Measurements from ENCODE around the gene ASIC2. TPM values are rescaled to one million over a fixed set of nuclear protein-coding genes. Genes with fewer than 3 reads are reported as not detected.

Gene ASIC2
- total RNA-seq, 2 donors from 2014 or later = not detected

DNA sequence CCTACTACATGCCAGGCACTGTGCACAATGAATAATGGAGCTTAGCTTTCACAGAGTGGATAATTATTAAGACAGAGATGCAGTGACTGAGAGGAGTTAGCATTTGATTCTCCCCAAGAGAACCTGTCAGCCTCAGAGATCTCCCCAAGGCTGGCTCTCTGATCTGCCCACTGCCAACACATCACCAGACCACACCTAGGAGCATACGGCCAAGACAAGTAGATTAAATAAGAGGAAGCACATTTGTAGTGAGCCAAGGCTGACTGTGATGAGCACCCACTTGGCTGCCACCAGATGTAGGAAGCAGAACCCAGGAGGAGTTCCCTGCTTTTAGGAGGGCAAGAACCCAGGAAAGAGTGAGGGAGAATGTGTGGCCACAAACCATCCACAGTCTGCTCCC lies 171.3 kb downstream of the ASIC2 start:
- no peak overlapping the region for H3K27ac Mint-ChIP-seq

DNA sequence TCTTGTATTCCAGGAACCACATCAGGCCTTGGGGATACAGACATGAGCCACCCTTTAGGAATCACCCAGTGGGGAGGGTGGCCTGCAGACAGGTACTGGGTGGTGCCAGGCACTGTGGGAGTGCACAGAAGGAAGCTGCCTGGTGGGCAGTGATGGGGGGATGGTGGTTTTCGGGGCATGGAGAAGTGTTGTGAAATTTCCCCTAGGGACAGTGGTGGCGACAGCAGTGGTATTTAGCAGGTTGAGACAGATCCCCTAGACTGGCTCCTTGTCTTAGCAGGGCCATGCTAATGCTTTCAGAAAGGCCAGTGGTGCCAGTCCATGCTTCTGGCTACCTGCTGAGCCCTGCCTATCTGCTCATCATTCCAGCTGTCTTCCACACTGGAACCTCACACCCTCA lies 171.8 kb downstream of the ASIC2 start:
- H3K9me3 Mint-ChIP-seq = no peaks in the 10 kb centered on the region
- no peaks in the 10 kb centered on the region for H3K36me3 Mint-ChIP-seq

More for the DNA sequence above, 171.3 kb downstream of the ASIC2 start:
- Mint-ChIP-seq H3K36me3 (no peaks in the 10 kb centered on the region), H3K9me3 (no peaks in the 10 kb centered on the region)
- no peak for ATAC-seq
- DNase-seq (ENCODE audit: low spot score in 2 of 2) = no peak

DNA sequence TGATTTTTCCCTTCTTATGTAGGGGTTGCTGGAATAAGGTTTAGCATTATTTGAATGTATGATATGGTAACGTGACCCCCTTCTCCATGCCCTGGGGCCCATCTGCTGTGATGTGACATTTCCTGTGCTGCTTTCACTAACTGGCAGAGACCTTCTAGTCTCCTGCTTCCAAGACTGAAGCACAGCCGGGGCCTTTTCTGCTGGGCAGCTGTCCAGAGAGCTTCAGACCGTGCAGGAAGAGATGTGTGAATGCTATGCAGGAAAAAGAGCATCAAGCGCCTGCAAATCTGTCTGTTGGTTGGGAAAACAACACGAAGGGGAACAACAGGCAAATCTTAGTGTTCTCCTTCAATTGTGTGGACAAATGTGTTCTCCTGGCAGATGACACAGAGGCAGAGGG lies 173.0 kb downstream of the ASIC2 start:
- no peak for ATAC-seq
- no peak overlapping the region for H3K27ac Mint-ChIP-seq

More for the DNA sequence above, 171.8 kb downstream of the ASIC2 start:
- H3K27ac Mint-ChIP-seq = no peak overlapping the region
- ATAC-seq (no peak), DNase-seq (ENCODE audit: low spot score in 2 of 2) (no peak)

DNA sequence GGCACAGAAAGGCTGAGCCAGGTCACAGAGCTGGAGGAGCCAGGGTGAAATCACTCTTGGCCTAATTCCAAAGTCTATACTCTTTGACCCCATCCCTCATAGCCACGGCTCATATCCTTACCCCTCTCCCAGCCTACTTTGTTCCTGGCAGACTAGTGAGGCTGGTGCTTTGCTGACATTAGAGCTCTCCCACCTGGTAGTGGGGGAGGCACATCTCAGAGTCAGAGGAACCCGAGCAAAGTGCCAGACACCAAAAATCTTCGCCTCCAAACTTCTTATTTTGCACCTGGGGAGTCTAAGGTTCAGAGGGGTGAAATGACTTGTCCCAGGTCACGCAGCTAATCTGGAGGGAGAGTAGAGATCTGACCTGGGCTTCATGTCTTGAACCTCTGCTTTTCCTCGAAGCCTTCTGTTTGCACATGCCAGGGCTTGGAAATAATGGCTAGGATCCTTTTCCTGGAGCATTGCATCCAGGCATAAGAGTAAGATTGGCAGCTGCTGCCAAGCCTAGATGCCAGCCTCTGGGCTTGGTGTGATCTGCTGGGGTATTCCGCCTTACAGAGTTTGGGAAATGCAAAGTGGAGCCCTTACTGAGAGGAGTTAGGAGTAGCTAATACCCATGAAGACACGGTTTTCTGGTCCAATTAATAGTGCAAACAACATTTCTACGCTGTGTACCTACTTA lies 174.6 kb downstream of the ASIC2 start:
- ATAC-seq (no peak), DNase-seq (ENCODE audit: low spot score in 2 of 2) (no peak)
- Mint-ChIP-seq H3K9me3 (no peaks in the 10 kb centered on the region), H3K27ac (no peak overlapping the region), H3K36me3 (no peaks in the 10 kb centered on the region)

More for the DNA sequence above, 173.0 kb downstream of the ASIC2 start:
- no peak for DNase-seq (ENCODE audit: low spot score in 2 of 2)
- no peaks in the 10 kb centered on the region for H3K36me3 Mint-ChIP-seq
- H3K9me3 Mint-ChIP-seq = no peaks in the 10 kb centered on the region

DNA sequence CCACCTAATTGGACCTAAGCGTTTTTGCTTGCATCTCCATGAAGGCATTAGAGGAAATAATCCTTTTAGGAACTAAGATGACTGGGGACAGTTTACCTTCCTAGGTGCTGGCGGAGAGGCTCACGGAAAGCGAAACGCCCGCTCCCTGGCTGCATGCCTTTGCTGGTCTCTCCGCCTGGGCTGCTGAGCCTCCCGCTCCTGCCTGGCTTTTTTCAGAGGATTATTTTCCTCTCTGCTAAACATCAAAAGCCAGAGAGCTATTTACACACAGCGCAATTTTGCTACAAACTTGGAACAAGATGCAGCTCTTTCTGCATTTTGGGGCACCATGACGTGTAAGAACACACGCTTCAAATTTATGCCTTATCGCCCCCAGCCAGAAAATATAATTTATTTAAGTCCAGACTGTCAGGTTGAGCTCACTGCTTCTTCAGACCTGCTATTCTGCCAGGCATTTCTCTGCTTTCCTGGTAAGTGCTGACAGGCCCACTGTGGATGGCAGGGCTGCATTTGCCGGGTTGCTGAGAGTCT lies 177.0 kb downstream of the ASIC2 start:
- DNase-seq (ENCODE audit: low spot score in 2 of 2) (no peak), ATAC-seq (no peak)
- no peak overlapping the region for H3K27ac Mint-ChIP-seq
- H3K36me3 Mint-ChIP-seq = no peaks in the 10 kb centered on the region
- H3K9me3 Mint-ChIP-seq = no peaks in the 10 kb centered on the region

DNA sequence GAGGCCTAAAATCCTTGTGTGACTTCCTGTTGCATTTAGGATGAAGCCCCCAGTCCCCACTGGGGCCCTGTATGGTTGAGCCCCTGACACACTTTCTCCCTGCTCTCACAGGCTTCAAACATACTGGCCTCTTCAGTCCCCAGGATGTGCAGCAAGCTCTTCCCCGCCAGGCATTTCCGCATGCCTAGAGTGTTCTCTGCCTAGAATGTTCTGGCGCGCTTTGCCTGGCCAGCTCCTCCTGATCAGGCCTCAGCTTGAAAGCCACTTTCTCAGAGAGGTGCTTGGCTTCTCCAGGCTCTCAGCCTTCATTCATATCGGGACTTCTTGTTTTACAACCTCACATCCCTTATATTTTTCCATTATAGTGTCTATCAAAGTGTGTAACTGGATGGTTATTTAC lies 177.7 kb downstream of the ASIC2 start:
- Mint-ChIP-seq H3K36me3 (no peaks in the 10 kb centered on the region), H3K9me3 (no peaks in the 10 kb centered on the region), H3K27ac (no peak overlapping the region)
- DNase-seq (ENCODE audit: low spot score in 2 of 2) (no peak), ATAC-seq (no peak)

DNA sequence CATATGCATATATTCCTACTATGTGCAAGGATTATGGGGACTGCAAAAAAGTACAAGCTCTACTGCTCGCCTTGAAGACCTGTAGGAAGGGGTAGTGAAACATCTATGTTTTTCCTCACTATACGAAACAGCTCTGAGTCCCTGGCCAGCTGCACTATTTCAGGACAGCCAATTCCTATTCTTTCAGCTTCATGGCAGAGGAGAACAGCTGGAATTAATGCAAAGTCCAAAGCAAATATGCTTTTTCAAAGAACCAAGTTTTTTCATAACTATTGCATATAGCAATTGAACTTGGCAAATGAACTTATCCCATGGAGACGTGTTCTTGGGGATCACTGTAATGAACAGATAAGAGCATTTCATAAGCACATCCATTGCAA lies 179.1 kb downstream of the ASIC2 start:
- Mint-ChIP-seq H3K9me3 (no peaks in the 10 kb centered on the region), H3K27ac (no peak overlapping the region), H3K36me3 (no peaks in the 10 kb centered on the region)
- DNase-seq (ENCODE audit: low spot score in 2 of 2) (no peak), ATAC-seq (no peak)

DNA sequence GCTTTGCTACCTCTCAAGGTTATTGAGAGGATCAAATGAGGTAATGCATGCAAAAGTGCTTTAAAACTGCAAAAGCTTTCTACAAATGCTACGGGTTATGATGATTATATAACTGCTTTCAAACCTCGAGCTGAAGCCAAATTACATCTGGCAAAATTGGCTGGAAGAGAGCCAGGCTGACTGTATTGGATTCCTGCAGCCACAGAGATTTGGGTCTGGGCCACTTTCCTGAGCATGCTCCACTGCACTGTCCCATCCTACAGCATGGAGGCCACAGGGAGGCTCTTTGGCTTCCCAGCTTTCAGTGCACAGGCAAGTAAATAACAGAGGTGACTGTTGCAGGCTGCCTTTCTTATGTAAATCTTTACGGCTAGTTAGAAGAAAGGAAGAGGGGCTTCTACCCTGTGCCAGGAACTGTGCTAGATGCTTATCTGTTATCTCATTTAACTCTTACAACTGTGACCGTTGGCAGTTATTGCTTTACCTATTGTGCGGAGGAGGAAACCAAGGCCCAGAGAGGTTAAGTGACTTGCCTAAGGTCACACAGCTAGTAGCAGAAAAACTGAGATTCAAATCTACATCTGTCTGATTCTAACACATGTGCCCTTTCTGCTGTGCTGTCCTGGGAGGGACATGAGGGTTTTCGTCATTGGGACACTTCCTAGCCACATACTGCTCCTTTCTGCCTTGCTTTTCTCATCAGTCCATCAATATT lies 179.7 kb downstream of the ASIC2 start:
- ATAC-seq = no peak

DNA sequence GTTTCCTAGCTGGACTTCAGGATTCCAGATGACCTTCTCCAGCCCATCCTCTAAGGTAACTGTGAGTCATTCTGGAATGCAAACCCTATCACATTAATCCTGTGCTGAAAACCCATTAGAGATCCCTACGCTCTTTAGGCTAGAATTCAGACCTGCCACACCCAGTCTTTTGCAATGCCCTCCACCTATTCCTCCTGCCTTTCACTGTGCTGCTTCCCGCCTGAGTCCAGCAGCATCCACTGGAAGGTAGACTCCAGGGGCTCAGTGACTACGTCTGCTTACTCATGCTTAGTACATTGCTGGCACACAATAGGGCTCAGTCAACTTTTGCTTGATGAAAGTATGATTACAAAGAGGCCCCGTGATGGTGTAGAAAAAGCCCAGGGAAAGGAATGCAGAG lies 180.3 kb downstream of the ASIC2 start:
- Mint-ChIP-seq H3K27ac (no peak overlapping the region), H3K9me3 (no peaks in the 10 kb centered on the region), H3K36me3 (no peaks in the 10 kb centered on the region)
- ATAC-seq (no peak), DNase-seq (ENCODE audit: low spot score in 2 of 2) (no peak)

More for the DNA sequence above, 179.7 kb downstream of the ASIC2 start:
- no peaks in the 10 kb centered on the region for H3K36me3 Mint-ChIP-seq
- no peak overlapping the region for H3K27ac Mint-ChIP-seq
- no peak for DNase-seq (ENCODE audit: low spot score in 2 of 2)
- no peaks in the 10 kb centered on the region for H3K9me3 Mint-ChIP-seq

DNA sequence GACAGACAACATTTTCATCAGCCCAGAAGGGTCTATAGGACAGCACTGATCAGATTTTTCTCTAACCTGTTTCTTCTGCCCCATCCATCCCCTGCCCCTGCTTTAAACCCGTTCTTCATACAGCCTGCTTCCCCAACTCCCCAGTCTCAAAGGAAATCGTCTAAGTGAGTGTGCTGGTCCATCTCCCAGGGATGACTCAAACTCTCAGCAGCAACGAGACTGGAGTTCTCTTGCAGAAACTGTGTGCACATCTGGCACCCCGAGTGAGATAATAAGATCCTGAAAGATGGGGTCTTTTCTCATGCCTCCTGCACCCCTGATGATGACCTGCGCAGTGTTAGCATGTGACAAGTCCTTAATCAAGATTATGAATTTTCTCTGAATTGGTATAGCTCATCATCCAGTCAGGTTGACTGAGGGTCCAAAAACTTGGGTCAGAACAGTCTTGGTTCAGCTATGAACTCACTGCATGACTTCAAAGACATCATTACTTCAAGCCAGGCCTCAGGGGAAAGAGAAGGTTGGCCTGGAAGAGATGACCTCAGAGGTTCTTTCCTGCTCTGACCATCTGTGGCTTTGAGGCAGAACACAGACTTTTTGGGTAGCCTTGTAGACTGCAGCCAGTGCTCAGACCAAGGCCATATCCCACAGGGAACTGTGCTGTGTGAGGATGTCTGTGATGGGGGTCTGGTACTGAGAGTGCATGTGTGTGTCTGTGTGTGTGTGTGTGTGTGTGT lies 183.6 kb downstream of the ASIC2 start:
- peaks cover 3 to 8% of the 10 kb centered on the region in 2 donors for H3K9me3 Mint-ChIP-seq
- DNase-seq (ENCODE audit: low spot score in 2 of 2) = no peak
- H3K36me3 Mint-ChIP-seq = no peaks in the 10 kb centered on the region
- ATAC-seq = no peak
- no peak overlapping the region for H3K27ac Mint-ChIP-seq

DNA sequence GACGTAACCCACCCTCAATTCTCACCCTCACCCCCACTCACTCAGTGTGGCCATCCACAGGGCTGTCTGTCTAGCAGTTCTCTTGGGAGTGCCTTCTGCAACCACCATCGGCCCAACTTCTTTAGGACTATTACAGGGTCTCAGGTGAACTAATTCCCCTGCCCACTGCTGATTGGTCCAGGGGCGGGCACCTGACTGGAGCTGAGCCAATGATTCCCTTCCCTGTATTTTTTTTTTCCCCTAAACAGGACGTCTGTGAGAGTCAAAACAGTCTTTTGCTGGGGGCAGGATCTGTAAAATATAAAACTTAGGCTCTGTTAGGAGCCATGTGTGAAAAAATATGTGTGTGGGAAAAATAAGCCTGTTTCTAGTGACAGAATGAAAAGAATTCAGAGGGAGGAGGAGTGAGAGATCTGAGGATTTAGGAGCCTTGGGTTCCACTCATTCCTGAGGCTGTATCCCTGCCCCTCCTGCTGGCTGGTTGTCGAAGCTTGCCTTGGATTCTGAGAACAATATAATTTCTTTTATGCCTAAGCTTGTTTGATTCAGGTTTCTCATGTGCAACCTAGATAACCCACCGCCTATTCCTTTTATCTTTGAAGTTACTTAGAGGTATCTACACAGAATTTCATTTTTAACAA lies 186.4 kb downstream of the ASIC2 start:
- H3K36me3 Mint-ChIP-seq = no peaks in the 10 kb centered on the region
- ATAC-seq (no peak), DNase-seq (ENCODE audit: low spot score in 2 of 2) (no peak)
- H3K9me3 Mint-ChIP-seq = peaks cover 3 to 8% of the 10 kb centered on the region in 2 donors
- no peak overlapping the region for H3K27ac Mint-ChIP-seq

DNA sequence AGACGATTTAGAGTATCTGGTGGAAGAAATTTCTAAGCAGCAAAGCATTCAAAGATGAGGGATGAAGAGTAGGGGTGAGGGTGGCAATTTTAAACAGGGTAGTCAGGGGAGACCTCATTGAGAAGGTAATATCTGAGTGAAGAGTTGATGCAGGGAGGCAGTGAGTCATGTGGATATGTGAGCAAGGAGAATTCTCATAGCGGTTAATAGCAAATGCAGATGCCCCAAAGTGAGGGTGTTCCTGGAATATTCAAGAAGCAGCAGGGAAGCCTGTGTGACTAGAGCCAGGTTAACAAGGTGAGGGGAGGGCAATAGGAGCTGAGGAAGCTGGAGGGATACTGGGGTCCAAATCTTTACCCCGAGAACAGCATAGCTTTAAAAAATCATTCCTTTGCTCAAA lies 187.2 kb downstream of the ASIC2 start:
- H3K36me3 Mint-ChIP-seq = no peaks in the 10 kb centered on the region
- peaks cover 3 to 8% of the 10 kb centered on the region in 2 donors for H3K9me3 Mint-ChIP-seq
- ATAC-seq (no peak), DNase-seq (ENCODE audit: low spot score in 2 of 2) (no peak)
- no peak overlapping the region for H3K27ac Mint-ChIP-seq

DNA sequence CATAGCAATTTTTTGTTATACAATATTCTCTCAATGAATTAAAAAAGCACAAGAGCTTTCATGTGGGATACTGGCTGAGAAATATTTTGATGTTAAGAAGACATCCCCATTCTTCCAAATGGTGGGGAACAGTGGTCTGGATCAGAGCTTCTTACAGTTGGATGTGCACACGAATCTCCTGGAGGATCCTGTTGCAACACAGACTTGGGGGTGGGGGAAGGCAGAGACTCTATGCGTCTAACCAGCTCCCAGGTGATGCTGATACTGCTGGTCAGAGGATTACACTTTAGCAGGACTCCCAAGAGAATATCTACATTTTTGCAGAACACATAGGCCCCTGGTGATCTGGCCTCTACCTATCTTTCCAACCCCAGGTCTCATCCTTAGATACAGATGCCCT lies 193.2 kb downstream of the ASIC2 start:
- H3K9me3 Mint-ChIP-seq = no peaks in the 10 kb centered on the region
- ATAC-seq = no peak
- DNase-seq (ENCODE audit: low spot score in 2 of 2) = no peak
- H3K27ac Mint-ChIP-seq = no peak overlapping the region
- no peaks in the 10 kb centered on the region for H3K36me3 Mint-ChIP-seq

DNA sequence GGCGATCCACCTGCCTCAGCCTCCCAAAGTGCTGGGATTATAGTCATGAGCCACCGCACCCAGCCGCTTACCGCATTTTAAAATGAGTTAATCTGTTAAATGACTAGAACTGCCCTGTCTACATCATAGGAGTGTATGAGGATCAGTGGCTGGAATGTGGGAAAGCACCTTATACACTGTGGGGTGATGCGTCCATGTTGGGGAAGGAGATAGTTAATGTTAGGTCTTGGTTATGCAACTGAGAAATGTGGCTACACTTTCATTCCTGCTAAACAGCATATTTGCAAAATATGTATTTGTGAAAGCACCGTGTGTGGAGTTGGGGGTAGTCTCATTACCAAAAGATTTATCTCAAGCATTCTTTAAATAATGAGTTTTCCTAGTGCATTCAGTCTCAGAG lies 193.8 kb downstream of the ASIC2 start:
- no peak overlapping the region for H3K27ac Mint-ChIP-seq
- ATAC-seq (no peak), DNase-seq (ENCODE audit: low spot score in 2 of 2) (no peak)
- H3K36me3 Mint-ChIP-seq = no peaks in the 10 kb centered on the region
- H3K9me3 Mint-ChIP-seq = no peaks in the 10 kb centered on the region

DNA sequence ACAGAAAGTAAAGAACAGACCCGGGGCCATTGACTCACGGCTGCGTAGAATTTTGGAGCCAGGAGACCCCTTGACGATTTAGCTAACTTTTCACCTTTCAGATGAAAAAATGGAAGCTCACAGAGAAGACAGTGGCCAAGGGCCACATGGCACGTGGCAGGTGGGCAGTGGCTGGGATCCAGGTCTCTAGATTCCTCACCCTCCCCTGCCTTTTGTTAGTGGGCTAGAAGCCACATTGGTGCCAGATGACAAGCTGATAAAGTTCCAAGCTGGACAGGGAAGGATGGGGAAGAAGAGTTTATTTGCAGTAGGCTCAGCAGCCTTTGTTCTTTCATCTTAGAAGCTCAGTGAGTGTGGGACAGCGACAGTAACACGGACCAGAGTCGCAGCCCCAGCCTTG lies 195.7 kb downstream of the ASIC2 start:
- no peaks in the 10 kb centered on the region for H3K36me3 Mint-ChIP-seq
- H3K27ac Mint-ChIP-seq = no peak overlapping the region
- ATAC-seq (no peak), DNase-seq (ENCODE audit: low spot score in 2 of 2) (no peak)
- no peaks in the 10 kb centered on the region for H3K9me3 Mint-ChIP-seq

DNA sequence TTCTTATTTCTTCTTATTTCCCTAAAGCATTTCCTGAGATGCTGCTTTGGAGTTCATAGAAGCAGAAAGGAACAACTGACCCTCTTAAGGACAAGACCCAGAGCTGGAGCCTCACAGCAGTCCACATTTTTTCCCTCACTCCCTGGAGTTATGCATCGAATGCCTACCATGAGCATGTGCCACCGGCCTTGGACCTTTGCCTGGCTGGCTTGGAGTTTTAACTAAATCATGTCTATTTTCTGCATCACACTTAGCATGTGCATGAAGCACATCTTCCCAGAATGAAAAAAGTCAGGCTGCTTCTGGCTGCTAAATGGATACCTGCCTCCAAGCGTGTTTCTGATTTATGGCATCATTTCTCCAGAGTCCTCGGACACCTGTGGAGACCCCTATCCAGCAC lies 196.9 kb downstream of the ASIC2 start:
- DNase-seq (ENCODE audit: low spot score in 2 of 2) (no peak), ATAC-seq (no peak)
- no peak overlapping the region for H3K27ac Mint-ChIP-seq
- H3K9me3 Mint-ChIP-seq = no peaks in the 10 kb centered on the region
- H3K36me3 Mint-ChIP-seq = no peaks in the 10 kb centered on the region

DNA sequence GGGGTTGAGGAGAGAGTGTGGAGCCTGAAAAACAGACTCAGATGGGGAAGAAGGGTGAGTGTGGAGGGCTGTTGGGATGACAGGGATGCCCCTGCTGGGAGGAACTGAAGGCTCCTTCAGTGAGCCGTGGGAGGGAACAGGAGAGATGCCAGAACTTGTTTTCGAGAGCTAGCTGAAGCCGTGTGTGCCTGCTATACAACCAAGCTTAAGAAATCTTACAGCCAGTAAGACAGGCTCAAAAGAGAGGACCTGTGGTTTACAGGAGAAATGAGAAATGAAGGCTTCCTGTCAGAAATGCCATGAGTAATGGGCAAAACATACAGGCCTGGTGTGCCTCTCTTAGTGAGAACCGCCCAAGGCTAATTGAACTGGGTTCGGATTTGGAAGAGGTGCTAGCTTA lies 201.8 kb downstream of the ASIC2 start:
- Mint-ChIP-seq H3K36me3 (no peaks in the 10 kb centered on the region), H3K27ac (no peak overlapping the region), H3K9me3 (no peaks in the 10 kb centered on the region)
- ATAC-seq = no peak
- no peak for DNase-seq (ENCODE audit: low spot score in 2 of 2)

Measured in activated naive CD4-positive, alpha-beta T cell treated with anti-CD3 and anti-CD28 coated beads, Interleukin-2, amount 50 U/mL, for 72 hours (primary cell).